ENCODE data around the gene PTPA.

DNA sequence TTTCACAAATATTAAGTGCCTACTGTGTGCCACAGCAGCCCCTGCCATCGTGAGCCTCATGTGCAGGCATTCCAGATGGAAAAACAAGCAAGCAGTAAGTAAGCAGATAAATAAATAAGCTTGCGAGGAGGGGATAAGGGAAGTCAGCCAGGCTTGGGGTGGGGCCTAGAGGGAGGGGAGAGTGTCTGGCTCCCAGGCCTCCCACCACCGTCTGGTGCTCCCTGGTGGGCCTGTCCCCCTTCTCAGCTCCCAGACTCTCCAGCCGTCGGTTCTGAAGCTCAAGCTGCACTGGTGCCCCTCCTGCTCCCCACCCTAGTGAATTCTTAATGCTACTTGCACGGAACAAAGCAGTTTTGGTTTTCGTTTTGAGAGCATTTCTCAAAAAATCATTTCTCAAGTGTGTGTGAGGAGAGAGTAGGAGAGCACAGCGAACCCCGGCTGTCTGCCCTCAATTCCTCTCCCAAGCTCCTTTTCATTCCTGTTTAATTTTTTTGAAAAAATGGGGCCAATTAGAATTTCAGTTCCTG lies 73.4 kb downstream of the PTPA start:
- TF ChIP-seq POLR2AphosphoS5 (IDR thresholded peaks at IDR 0.05; ENCODE audit: low read depth, low read length) (no peak), SIN3A (IDR thresholded peaks at IDR 0.05; ENCODE audit: borderline replicate concordance, insufficient read depth, low read length) (no peak), TAF1 (IDR thresholded peaks at IDR 0.05; ENCODE audit: borderline replicate concordance, insufficient read depth, low read length) (no peak)
- TF ChIP-seq, protein P1, sequence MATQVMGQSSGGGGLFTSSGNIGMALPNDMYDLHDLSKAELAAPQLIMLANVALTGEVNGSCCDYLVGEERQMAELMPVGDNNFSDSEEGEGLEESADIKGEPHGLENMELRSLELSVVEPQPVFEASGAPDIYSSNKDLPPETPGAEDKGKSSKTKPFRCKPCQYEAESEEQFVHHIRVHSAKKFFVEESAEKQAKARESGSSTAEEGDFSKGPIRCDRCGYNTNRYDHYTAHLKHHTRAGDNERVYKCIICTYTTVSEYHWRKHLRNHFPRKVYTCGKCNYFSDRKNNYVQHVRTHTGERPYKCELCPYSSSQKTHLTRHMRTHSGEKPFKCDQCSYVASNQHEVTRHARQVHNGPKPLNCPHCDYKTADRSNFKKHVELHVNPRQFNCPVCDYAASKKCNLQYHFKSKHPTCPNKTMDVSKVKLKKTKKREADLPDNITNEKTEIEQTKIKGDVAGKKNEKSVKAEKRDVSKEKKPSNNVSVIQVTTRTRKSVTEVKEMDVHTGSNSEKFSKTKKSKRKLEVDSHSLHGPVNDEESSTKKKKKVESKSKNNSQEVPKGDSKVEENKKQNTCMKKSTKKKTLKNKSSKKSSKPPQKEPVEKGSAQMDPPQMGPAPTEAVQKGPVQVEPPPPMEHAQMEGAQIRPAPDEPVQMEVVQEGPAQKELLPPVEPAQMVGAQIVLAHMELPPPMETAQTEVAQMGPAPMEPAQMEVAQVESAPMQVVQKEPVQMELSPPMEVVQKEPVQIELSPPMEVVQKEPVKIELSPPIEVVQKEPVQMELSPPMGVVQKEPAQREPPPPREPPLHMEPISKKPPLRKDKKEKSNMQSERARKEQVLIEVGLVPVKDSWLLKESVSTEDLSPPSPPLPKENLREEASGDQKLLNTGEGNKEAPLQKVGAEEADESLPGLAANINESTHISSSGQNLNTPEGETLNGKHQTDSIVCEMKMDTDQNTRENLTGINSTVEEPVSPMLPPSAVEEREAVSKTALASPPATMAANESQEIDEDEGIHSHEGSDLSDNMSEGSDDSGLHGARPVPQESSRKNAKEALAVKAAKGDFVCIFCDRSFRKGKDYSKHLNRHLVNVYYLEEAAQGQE (IDR thresholded peaks at IDR 0.05; ENCODE audit: insufficient read depth in 1 of 2, low read depth in 2 of 2, low read length in 2 of 2) = no peak
